Progenitor cell of endocrine pancreas (in vitro differentiated cells): ENCODE results near the gene MRPL23. TPM values are rescaled to one million over a fixed set of nuclear protein-coding genes. Genes with fewer than 3 reads are reported as not detected.

Source experiments
- DNase-seq: peaks from one replicate; pipeline ENCODE4 v3.0.0; 2021; ENCODE audit warnings: low spot score; ENCODE audit not compliant: unreplicated experiment
- H3K27ac Mint-ChIP-seq: 2 replicates; pipeline ENCODE4 v1.8.0; 2021; ENCODE audit warnings: mild to moderate bottlenecking, moderate library complexity, mixed read lengths
- H3K27me3 Mint-ChIP-seq: 2 replicates; pipeline ENCODE4 v1.8.0; 2021; ENCODE audit warnings: mixed read lengths
- H3K36me3 Mint-ChIP-seq: 2 replicates; pipeline ENCODE4 v1.8.0; 2022; ENCODE audit warnings: mixed read lengths; ENCODE audit not compliant: insufficient read depth
- H3K4me1 Mint-ChIP-seq: 2 replicates; pipeline ENCODE4 v1.8.0; 2021; ENCODE audit warnings: low read depth, mixed read lengths
- H3K4me3 Mint-ChIP-seq: 2 replicates; pipeline ENCODE4 v1.8.0; 2021; ENCODE audit warnings: low read depth, mild to moderate bottlenecking, moderate library complexity, mixed read lengths
- H3K9me3 Mint-ChIP-seq: 2 replicates; pipeline ENCODE4 v1.8.0; 2021; ENCODE audit warnings: low read depth, mixed read lengths
- CTCF ChIP-seq: fragments of 200-600 bp; sonication (generic); IDR thresholded peaks from one replicate; pipeline ENCODE4 v1.5.0; 2021; ENCODE audit warnings: antibody characterized with exemption, mild to moderate bottlenecking; ENCODE audit not compliant: unreplicated experiment
- total RNA-seq: library from RNA; stranded (reverse); gene quantifications from 2 replicates; pipeline ENCODE4 v1.2.1, GENCODE V29; 2021

Gene MRPL23
- total RNA-seq, 1 donor from 2014 or later = 38.1 TPM

GRCh38 chr11:1928891-1929541 is 18.1 kb upstream of the MRPL23 start:
- Mint-ChIP-seq H3K9me3 (no peaks in the 10 kb centered on the region), H3K4me3 (no peak overlapping the region), H3K36me3 (no peaks in the 10 kb centered on the region), H3K27me3 (peaks cover 27% of the 10 kb centered on the region), H3K4me1 (no peaks in the 10 kb centered on the region), H3K27ac (no peak overlapping the region)
- DNase-seq = no peak
- TF ChIP-seq CTCF = no peak

- TF ChIP-seq CTCF = no peak
- no peak overlapping the region for H3K4me3 Mint-ChIP-seq
- no peak overlapping the region for H3K27ac Mint-ChIP-seq
- DNase-seq = no peak
- H3K9me3 Mint-ChIP-seq = no peaks in the 10 kb centered on the region
- H3K27me3 Mint-ChIP-seq = peaks cover 29% of the 10 kb centered on the region
- no peaks in the 10 kb centered on the region for H3K4me1 Mint-ChIP-seq
- no peaks in the 10 kb centered on the region for H3K36me3 Mint-ChIP-seq
These were observed 17.3 kb upstream of the MRPL23 start for GRCh38 chr11:1929621-1930461.

- no peak overlapping the region for H3K27ac Mint-ChIP-seq
- H3K4me1 Mint-ChIP-seq = no peaks in the 10 kb centered on the region
These were observed 16.7 kb upstream of the MRPL23 start for GRCh38 chr11:1930462-1930830.

GRCh38 chr11:1931341-1932104 is 15.6 kb upstream of the MRPL23 start:
- no peak for DNase-seq
- H3K4me3 Mint-ChIP-seq = no peak overlapping the region
- peaks cover 29% of the 10 kb centered on the region for H3K27me3 Mint-ChIP-seq
- H3K36me3 Mint-ChIP-seq = no peaks in the 10 kb centered on the region
- H3K27ac Mint-ChIP-seq = no peak overlapping the region
- no peaks in the 10 kb centered on the region for H3K9me3 Mint-ChIP-seq
- TF ChIP-seq CTCF = no peak
- no peaks in the 10 kb centered on the region for H3K4me1 Mint-ChIP-seq

More at GRCh38 chr11:1930462-1930830, 16.7 kb upstream of the MRPL23 start:
- peaks cover 29% of the 10 kb centered on the region for H3K27me3 Mint-ChIP-seq
- no peak for TF ChIP-seq CTCF
- H3K36me3 Mint-ChIP-seq = no peaks in the 10 kb centered on the region
- no peak overlapping the region for H3K4me3 Mint-ChIP-seq
- H3K9me3 Mint-ChIP-seq = no peaks in the 10 kb centered on the region
- DNase-seq = no peak

- H3K9me3 Mint-ChIP-seq = no peaks in the 10 kb centered on the region
- H3K4me3 Mint-ChIP-seq = no peak overlapping the region
- H3K27ac Mint-ChIP-seq = no peak overlapping the region
- H3K4me1 Mint-ChIP-seq = no peaks in the 10 kb centered on the region
- no peaks in the 10 kb centered on the region for H3K36me3 Mint-ChIP-seq
- TF ChIP-seq CTCF = no peak
- DNase-seq = no peak
- H3K27me3 Mint-ChIP-seq = peaks cover 26% of the 10 kb centered on the region
These were observed 15.0 kb upstream of the MRPL23 start for GRCh38 chr11:1932105-1932480.
